Mesenchymal stem cell (in vitro differentiated cells and primary cell): Measurements from ENCODE around the gene NFIB.

Experiments
- DNase-seq: peaks from one replicate; pipeline ENCODE4 v3.0.0-alpha.2; 2013
- H2AFZ ChIP-seq: one replicate; pipeline ENCODE4 v1.6.1; 2013; ENCODE audit warnings: low read depth, mild to moderate bottlenecking, control low read depth, inconsistent platforms, low read length, moderate library complexity
- H2AK5ac ChIP-seq: 2 replicates; pipeline ENCODE4 v1.6.1; 2013; ENCODE audit warnings: low read length, moderate library complexity, mild to moderate bottlenecking, inconsistent platforms; ENCODE audit not compliant: severe bottlenecking
- H2BK120ac ChIP-seq: one replicate; pipeline ENCODE4 v1.6.1; 2013; ENCODE audit warnings: low read depth, mild to moderate bottlenecking, inconsistent platforms, low read length, moderate library complexity
- H2BK12ac ChIP-seq, 2 experiments: one replicate each; pipeline ENCODE4 v1.6.1; 2013; ENCODE audit warnings: inconsistent platforms in 2 of 2, low read length in 2 of 2, mild to moderate bottlenecking in 2 of 2, moderate library complexity in 2 of 2, control low read depth in 1 of 2
- H2BK15ac ChIP-seq: one replicate; pipeline ENCODE4 v1.6.1; 2013; ENCODE audit warnings: mild to moderate bottlenecking, low read depth, inconsistent platforms; ENCODE audit not compliant: poor library complexity, severe bottlenecking
- H2BK5ac ChIP-seq: 2 replicates; pipeline ENCODE4 v1.6.1; 2013; ENCODE audit warnings: low read depth, mild to moderate bottlenecking, low read length, control low read depth, inconsistent platforms; ENCODE audit not compliant: poor library complexity, severe bottlenecking
- H3K14ac ChIP-seq, 2 experiments: one replicate each; pipeline ENCODE4 v1.6.1; 2013; ENCODE audit warnings: inconsistent platforms in 2 of 2, low read length in 2 of 2, control low read depth in 1 of 2, mild to moderate bottlenecking in 1 of 2, moderate library complexity in 1 of 2
- H3K18ac ChIP-seq, 2 experiments: one replicate each; pipeline ENCODE4 v1.6.1; 2013; ENCODE audit warnings: inconsistent platforms in 2 of 2, low read length in 2 of 2, control low read depth in 1 of 2, low read depth in 1 of 2, mild to moderate bottlenecking in 1 of 2
- H3K23ac ChIP-seq, 2 experiments: one replicate each; pipeline ENCODE4 v1.6.1; 2013; ENCODE audit warnings: inconsistent platforms in 2 of 2, low read length in 2 of 2, mild to moderate bottlenecking in 2 of 2, moderate library complexity in 2 of 2, control low read depth in 1 of 2
- H3K27ac ChIP-seq: 2 replicates; pipeline ENCODE4 v1.5.1; 2013; ENCODE audit warnings: mild to moderate bottlenecking, moderate library complexity, low read length, control low read depth, inconsistent platforms; ENCODE audit not compliant: poor library complexity, severe bottlenecking
- H3K27me3 ChIP-seq, 2 experiments: 2 replicates each; pipeline versions ENCODE4 v1.6.1 to v1.7.0; 2013; ENCODE audit warnings: low read length in 2 of 2, mild to moderate bottlenecking in 2 of 2, moderate library complexity in 2 of 2, control low read depth in 1 of 2, inconsistent platforms in 1 of 2; ENCODE audit not compliant: control insufficient read depth in 1 of 2, insufficient read depth in 1 of 2
- H3K36me3 ChIP-seq, 2 experiments: 2 replicates each; pipeline versions ENCODE4 v1.6.1 to v1.7.0; 2013; ENCODE audit warnings: low read length in 2 of 2, control low read depth in 1 of 2, inconsistent platforms in 1 of 2, low read depth in 1 of 2, mild to moderate bottlenecking in 1 of 2; ENCODE audit not compliant: insufficient read depth in 2 of 2, control insufficient read depth in 1 of 2
- H3K4ac ChIP-seq, 2 experiments: one replicate each; pipeline ENCODE4 v1.6.1; 2013; ENCODE audit warnings: inconsistent platforms in 2 of 2, low read length in 2 of 2, mild to moderate bottlenecking in 2 of 2, moderate library complexity in 2 of 2, control low read depth in 1 of 2, low read depth in 1 of 2
- H3K4me1 ChIP-seq: 2 replicates; pipeline ENCODE4 v1.6.1; 2013; ENCODE audit warnings: low read depth, low read length, control low read depth; ENCODE audit not compliant: control insufficient read depth, insufficient read depth
- H3K4me2 ChIP-seq: 2 replicates; pipeline ENCODE4 v1.6.1; 2013; ENCODE audit warnings: low read length, mild to moderate bottlenecking, inconsistent platforms; ENCODE audit not compliant: poor library complexity, severe bottlenecking
- H3K4me3 ChIP-seq, 2 experiments: 2 replicates each; pipeline versions ENCODE4 v1.5.1 to v1.7.0; 2013; ENCODE audit warnings: low read length in 2 of 2, mild to moderate bottlenecking in 2 of 2, control low read depth in 1 of 2, low read depth in 1 of 2; ENCODE audit not compliant: insufficient read depth in 1 of 2
- H3K79me1 ChIP-seq: replicated peaks from 2 replicates; pipeline ENCODE4 v1.6.1; 2013; ENCODE audit warnings: mild to moderate bottlenecking, control low read depth, low read length, inconsistent platforms; ENCODE audit not compliant: poor library complexity, severe bottlenecking
- H3K9ac ChIP-seq: 2 replicates; pipeline ENCODE4 v1.7.0; 2013; ENCODE audit warnings: mild to moderate bottlenecking, low read length, moderate library complexity
- H3K9me3 ChIP-seq: 2 replicates; pipeline ENCODE4 v1.7.0; 2013; ENCODE audit warnings: mild to moderate bottlenecking, low read length; ENCODE audit not compliant: control insufficient read depth
- H4K8ac ChIP-seq: one replicate; pipeline ENCODE4 v1.6.1; 2013; ENCODE audit warnings: inconsistent platforms, mild to moderate bottlenecking, low read length, moderate library complexity
- H4K91ac ChIP-seq: one replicate; pipeline ENCODE4 v1.6.1; 2013; ENCODE audit warnings: mild to moderate bottlenecking, low read length, inconsistent platforms
- WGBS: methylation state at CpG from one replicate; pipeline ENCODE4 v1.1.7; 2013; ENCODE audit warnings: mixed read lengths; 5-methylcytosine and 5-hydroxymethylcytosine counted together

Gene NFIB

GRCh38 chr9:14148501-14149103, 165.3 kb downstream of the NFIB start:
- Histone ChIP-seq H3K9ac (peak overlapping the region; percentile 39), H3K4ac (no peak overlapping the region), H3K27ac (no peak overlapping the region), H3K23ac (no peak overlapping the region), H3K4me1 (no peaks in the 10 kb centered on the region), H2AK5ac (no peak overlapping the region), H2BK15ac (no peak overlapping the region), H3K9me3 (no peaks in the 10 kb centered on the region), H2BK120ac (no peak overlapping the region), H3K36me3 (peaks cover 0 to 6% of the 10 kb centered on the region in 2 experiments), H3K18ac (no peak overlapping the region), H3K27me3 (no peaks in the 10 kb centered on the region), H2BK5ac (no peak overlapping the region), H2AFZ (no peak overlapping the region), H3K14ac (no peak overlapping the region), H3K4me3 (no peak overlapping the region), H4K91ac (no peak overlapping the region), H3K4me2 (no peak overlapping the region), H2BK12ac (no peak overlapping the region), H3K79me1 (peaks cover 4% of the 10 kb centered on the region), H4K8ac (no peak overlapping the region)
- WGBS: 75% methylated on average over 1 of the region's 3 CpGs
- no peak for DNase-seq

GRCh38 chr9:14147738-14148137, 166.2 kb downstream of the NFIB start:
- H3K9me3 ChIP-seq: no peaks in the 10 kb centered on the region

GRCh38 chr9:14146201-14146874, 167.6 kb downstream of the NFIB start:
- Histone ChIP-seq H3K27ac (no peak overlapping the region), H3K9me3 (no peaks in the 10 kb centered on the region), H2BK5ac (no peak overlapping the region), H4K91ac (no peak overlapping the region), H3K4me2 (no peak overlapping the region), H2BK15ac (no peak overlapping the region), H3K4me1 (no peaks in the 10 kb centered on the region), H2BK12ac (no peak overlapping the region), H2AK5ac (no peak overlapping the region), H4K8ac (no peak overlapping the region), H3K79me1 (peaks cover 4% of the 10 kb centered on the region), H3K9ac (peak overlapping the region; percentile 37), H3K18ac (no peak overlapping the region), H3K4me3 (peak overlapping the region in 1 of 2 experiments; percentile 11), H2AFZ (peak overlapping the region; percentile 51), H3K23ac (no peak overlapping the region), H3K36me3 (peaks cover 0 to 6% of the 10 kb centered on the region in 2 experiments), H3K4ac (no peak overlapping the region), H2BK120ac (no peak overlapping the region), H3K27me3 (no peaks in the 10 kb centered on the region), H3K14ac (no peak overlapping the region)
- no peak for DNase-seq
- WGBS: over 99% methylated on average over 6 of the region's 8 CpGs

More at GRCh38 chr9:14147738-14148137, 166.2 kb downstream of the NFIB start:
- no peak overlapping the region for H3K4me2 ChIP-seq
- no peak for DNase-seq
- H4K91ac ChIP-seq: no peak overlapping the region
- no peak overlapping the region for H2BK120ac ChIP-seq
- no peak overlapping the region for H3K27ac ChIP-seq
- no peaks in the 10 kb centered on the region for H3K27me3 ChIP-seq
- H3K9ac ChIP-seq: no peak overlapping the region
- H3K79me1 ChIP-seq: peaks cover 4% of the 10 kb centered on the region
- H2AFZ ChIP-seq: no peak overlapping the region
- no peak overlapping the region for H2BK12ac ChIP-seq
- H2BK5ac ChIP-seq: no peak overlapping the region
- no peak overlapping the region for H3K14ac ChIP-seq
- H3K4me3 ChIP-seq: no peak overlapping the region
- no CpG with 5 or more reads among the region's 1 CpG for WGBS
- no peak overlapping the region for H3K23ac ChIP-seq
- H3K4me1 ChIP-seq: no peaks in the 10 kb centered on the region
- H3K4ac ChIP-seq: no peak overlapping the region
- no peak overlapping the region for H4K8ac ChIP-seq
- H2BK15ac ChIP-seq: no peak overlapping the region
- H2AK5ac ChIP-seq: no peak overlapping the region
- peaks cover 0 to 6% of the 10 kb centered on the region in 2 experiments for H3K36me3 ChIP-seq
- H3K18ac ChIP-seq: no peak overlapping the region

GRCh38 chr9:14144215-14144614, 169.7 kb downstream of the NFIB start:
- Histone ChIP-seq H3K79me1 (peaks cover 3% of the 10 kb centered on the region), H2BK12ac (no peak overlapping the region), H3K27me3 (no peaks in the 10 kb centered on the region), H4K91ac (no peak overlapping the region), H2BK15ac (no peak overlapping the region), H3K18ac (no peak overlapping the region), H3K36me3 (peaks cover 0 to 2% of the 10 kb centered on the region in 2 experiments), H3K4ac (no peak overlapping the region), H4K8ac (no peak overlapping the region), H3K9me3 (no peaks in the 10 kb centered on the region), H2AFZ (no peak overlapping the region), H3K4me2 (no peak overlapping the region), H3K9ac (no peak overlapping the region), H3K27ac (no peak overlapping the region), H3K23ac (no peak overlapping the region), H3K4me1 (no peaks in the 10 kb centered on the region), H2BK5ac (no peak overlapping the region), H3K14ac (no peak overlapping the region), H2BK120ac (no peak overlapping the region), H3K4me3 (no peak overlapping the region), H2AK5ac (no peak overlapping the region)
- no peak for DNase-seq
- WGBS: 83% methylated on average over 1 of the region's 3 CpGs
